Measurements from ENCODE around the gene SCUBE1.

- no peak for TF ChIP-seq CTCF (IDR thresholded peaks at IDR 0.05)
- TF ChIP-seq POLR2A (IDR thresholded peaks at IDR 0.05), result no peak
Observed at GRCh38 chr22:43288378-43288777, 54.8 kb downstream of the SCUBE1 start.
